ENCODE results near the gene DCTN1.
A peak's percentile ranks its signal among the peaks of the same experiment; 100 is the strongest.

Gene DCTN1

DNA sequence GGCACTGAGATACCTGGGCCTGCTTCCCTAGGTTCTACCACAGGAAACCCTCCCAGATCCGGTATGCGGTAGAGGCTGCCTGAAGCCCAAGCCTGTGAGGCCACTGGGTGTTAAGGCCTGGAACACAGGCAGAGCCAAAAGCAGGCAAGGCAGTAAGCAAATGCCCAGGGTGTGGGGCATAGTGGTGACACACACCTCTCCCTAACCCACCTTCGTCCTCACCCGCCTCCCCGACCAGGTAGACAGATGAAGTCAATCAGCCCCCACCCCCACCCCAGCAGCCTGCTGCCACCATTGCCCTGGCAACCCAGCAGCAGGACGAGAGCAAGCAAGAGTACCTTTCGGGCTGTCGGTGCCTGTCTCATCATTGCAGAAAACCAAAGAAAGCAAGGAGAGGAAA, 6.1 kb downstream of the DCTN1 start:
- Histone ChIP-seq H3K27me3 (replicated peaks) (no peaks in the 10 kb centered on the region), H3K27ac (no peak overlapping the region), H3K4me3 (ENCODE audit: low read depth, low read length) (peak overlapping the region; percentile 41), H3K36me3 (replicated peaks) (peaks cover 48% of the 10 kb centered on the region)
- no peak for TF ChIP-seq CTCF (IDR thresholded peaks at IDR 0.05; ENCODE audit: low read depth, low read length, missing control alignments)
- in situ Hi-C loops (cut with HindIII; ENCODE audit: low pct_ligation_motif_present, low sequenced_read_pairs) = no loop called here
- no peak for DNase-seq

DNA sequence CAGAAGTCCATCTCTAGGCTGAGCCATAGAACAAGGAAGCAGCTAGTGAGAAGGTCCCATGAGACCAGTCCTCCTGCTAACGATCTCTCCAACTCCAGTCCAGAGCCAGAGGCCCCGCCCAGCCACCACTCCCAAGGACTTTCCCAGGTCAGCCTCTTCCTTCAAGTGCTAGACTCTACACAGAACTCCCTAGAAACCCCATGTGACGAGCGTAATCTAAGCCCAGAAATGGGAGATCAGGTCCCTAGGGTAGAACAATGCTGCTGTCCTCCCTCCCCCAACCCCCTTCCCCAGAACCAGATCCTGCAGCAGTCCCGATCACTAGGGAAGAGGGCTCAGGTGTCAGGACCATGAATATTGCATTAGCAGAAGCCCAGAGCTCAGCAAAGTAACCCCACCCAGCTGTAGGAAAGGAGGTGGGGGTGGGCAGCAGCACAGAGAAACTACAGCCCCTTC, 6.9 kb downstream of the DCTN1 start:
- in situ Hi-C loops (cut with HindIII; ENCODE audit: low pct_ligation_motif_present, low sequenced_read_pairs) = no loop called here
- H3K4me3 ChIP-seq (ENCODE audit: low read depth, low read length) = no peak overlapping the region
- peaks cover 55% of the 10 kb centered on the region for H3K36me3 ChIP-seq (replicated peaks)
- DNase-seq = no peak
- H3K27me3 ChIP-seq (replicated peaks) = no peaks in the 10 kb centered on the region
- no peak for TF ChIP-seq CTCF (IDR thresholded peaks at IDR 0.05; ENCODE audit: low read depth, low read length, missing control alignments)
- H3K27ac ChIP-seq = no peak overlapping the region

- TF ChIP-seq CTCF (IDR thresholded peaks at IDR 0.05; ENCODE audit: low read depth, low read length, missing control alignments) = no peak
- Histone ChIP-seq H3K36me3 (replicated peaks) (peaks cover 59% of the 10 kb centered on the region), H3K4me3 (ENCODE audit: low read depth, low read length) (no peak overlapping the region), H3K27ac (no peak overlapping the region), H3K27me3 (replicated peaks) (no peaks in the 10 kb centered on the region)
- DNase-seq = no peak
- in situ Hi-C loops (cut with HindIII; ENCODE audit: low pct_ligation_motif_present, low sequenced_read_pairs) = no loop called here
These were observed 7.4 kb downstream of the DCTN1 start for GRCh38 chr2:74372674-74373073.

DNA sequence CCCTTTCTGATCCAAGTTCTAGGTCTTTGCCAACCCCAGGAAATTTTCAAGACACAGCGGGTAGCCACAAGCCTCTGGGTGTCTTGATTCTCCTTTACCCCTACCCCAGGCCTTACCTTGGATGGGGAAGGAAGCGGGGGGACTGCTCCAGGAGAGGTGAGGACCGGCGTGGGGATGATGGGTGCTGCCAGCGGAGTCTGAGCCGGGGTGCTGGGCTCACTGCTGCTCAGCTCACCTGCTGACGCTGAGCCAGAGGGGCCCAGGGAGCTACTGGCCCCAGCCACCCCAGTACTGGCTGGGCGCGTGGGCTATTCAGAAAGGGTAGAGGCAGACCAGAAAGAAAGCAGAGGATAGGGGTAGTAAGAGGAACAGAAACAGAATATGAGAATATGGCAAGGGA, 8.7 kb downstream of the DCTN1 start:
- Histone ChIP-seq H3K4me3 (ENCODE audit: low read depth, low read length) (no peak overlapping the region), H3K27ac (no peak overlapping the region), H3K27me3 (replicated peaks) (no peaks in the 10 kb centered on the region), H3K36me3 (replicated peaks) (peaks cover 59% of the 10 kb centered on the region)
- no peak for TF ChIP-seq CTCF (IDR thresholded peaks at IDR 0.05; ENCODE audit: low read depth, low read length, missing control alignments)
- DNase-seq = no peak
- in situ Hi-C loops (cut with HindIII; ENCODE audit: low pct_ligation_motif_present, low sequenced_read_pairs) = no loop called here

GRCh38 chr2:74369976-74370375, 10.1 kb downstream of the DCTN1 start:
- H3K27me3 ChIP-seq (replicated peaks) = no peaks in the 10 kb centered on the region

More at GRCh38 chr2:74369976-74370375, 10.1 kb downstream of the DCTN1 start:
- TF ChIP-seq CTCF (IDR thresholded peaks at IDR 0.05; ENCODE audit: low read depth, low read length, missing control alignments) = no peak
- no peak for DNase-seq
- Histone ChIP-seq H3K36me3 (replicated peaks) (peaks cover 63% of the 10 kb centered on the region), H3K27ac (no peak overlapping the region), H3K4me3 (ENCODE audit: low read depth, low read length) (no peak overlapping the region)
- in situ Hi-C loops (cut with HindIII; ENCODE audit: low pct_ligation_motif_present, low sequenced_read_pairs) = no loop called here

All from brain microvascular endothelial cell (primary cell).